Measurements from ENCODE around the gene EHMT1. TPM values are rescaled to one million over a fixed set of nuclear protein-coding genes. Genes with fewer than 3 reads are reported as not detected.

EHMT1 gene
- total and polyA plus RNA-seq, 8 donors: 29.9 to 51.1 (median 32.6) TPM

DNA sequence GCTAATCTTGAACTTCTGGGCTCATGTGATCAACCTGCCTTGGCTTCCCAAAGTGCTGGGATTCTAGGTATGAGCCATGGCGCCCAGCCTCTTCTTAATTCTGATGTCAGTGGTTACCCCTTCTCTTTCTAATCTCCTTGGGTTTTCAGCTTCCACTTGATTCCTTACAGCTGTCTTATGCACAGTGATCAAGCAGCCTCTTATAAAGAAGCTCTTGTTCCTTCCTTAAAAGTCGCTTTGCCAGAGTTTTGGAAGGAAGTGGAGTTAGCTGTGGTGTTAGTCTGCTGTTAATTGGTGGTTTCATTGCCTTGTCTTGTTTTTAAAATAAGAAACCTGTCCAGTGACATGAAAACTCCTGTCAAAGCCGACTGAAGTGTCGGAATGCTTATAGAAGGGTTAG lies 130.7 kb downstream of the EHMT1 start:
- Histone ChIP-seq H3K27me3 (no peaks in the 10 kb centered on the region), H3K36me3 (peaks cover 0 to 19% (median 5%) of the 10 kb centered on the region in 3 donors), H3K4me1 (no peaks in the 10 kb centered on the region), H3K27ac (no peak overlapping the region), H3K9me3 (no peaks in the 10 kb centered on the region), H3K4me3 (no peak overlapping the region)
- TF ChIP-seq, protein P1, sequence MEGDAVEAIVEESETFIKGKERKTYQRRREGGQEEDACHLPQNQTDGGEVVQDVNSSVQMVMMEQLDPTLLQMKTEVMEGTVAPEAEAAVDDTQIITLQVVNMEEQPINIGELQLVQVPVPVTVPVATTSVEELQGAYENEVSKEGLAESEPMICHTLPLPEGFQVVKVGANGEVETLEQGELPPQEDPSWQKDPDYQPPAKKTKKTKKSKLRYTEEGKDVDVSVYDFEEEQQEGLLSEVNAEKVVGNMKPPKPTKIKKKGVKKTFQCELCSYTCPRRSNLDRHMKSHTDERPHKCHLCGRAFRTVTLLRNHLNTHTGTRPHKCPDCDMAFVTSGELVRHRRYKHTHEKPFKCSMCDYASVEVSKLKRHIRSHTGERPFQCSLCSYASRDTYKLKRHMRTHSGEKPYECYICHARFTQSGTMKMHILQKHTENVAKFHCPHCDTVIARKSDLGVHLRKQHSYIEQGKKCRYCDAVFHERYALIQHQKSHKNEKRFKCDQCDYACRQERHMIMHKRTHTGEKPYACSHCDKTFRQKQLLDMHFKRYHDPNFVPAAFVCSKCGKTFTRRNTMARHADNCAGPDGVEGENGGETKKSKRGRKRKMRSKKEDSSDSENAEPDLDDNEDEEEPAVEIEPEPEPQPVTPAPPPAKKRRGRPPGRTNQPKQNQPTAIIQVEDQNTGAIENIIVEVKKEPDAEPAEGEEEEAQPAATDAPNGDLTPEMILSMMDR (IDR thresholded peaks at IDR 0.05): no peak
- intact Hi-C loops (cut with DNase I): no loop called here
- no peak for FAIRE-seq
- no peak for ATAC-seq
- DNase-seq: no peak
- WGBS, 2 donors: 83 to 90% methylated on average over 4 of the region's 4 CpGs

DNA sequence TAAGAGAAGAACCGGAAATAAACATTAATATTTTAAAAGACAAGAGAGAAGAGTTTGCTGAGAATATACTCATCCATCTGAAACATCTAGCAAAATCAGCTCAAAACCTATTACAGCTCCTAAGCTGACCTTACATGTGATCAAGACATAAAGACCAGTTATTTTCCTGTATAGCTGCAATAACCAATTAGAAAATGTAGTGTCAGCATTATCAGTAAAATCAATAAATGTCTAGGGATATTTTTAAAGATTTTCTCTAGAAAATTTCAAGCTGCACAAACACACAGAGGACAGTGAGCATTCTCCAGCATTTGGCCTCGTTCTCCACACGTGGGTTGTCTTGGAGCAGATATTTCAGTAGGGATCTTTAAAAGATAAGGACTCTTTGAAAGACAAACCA lies 131.2 kb downstream of the EHMT1 start:
- Histone ChIP-seq H3K36me3 (peaks cover 0 to 21% (median 3%) of the 10 kb centered on the region in 3 donors), H3K9me3 (no peaks in the 10 kb centered on the region), H3K4me1 (no peaks in the 10 kb centered on the region), H3K27ac (no peak overlapping the region), H3K27me3 (no peaks in the 10 kb centered on the region), H3K4me3 (no peak overlapping the region)
- TF ChIP-seq, protein P1 (IDR thresholded peaks at IDR 0.05): no peak
- DNase-seq (no peak), ATAC-seq (no peak), FAIRE-seq (no peak)
- 58 to 60% methylated on average over 3 of the region's 3 CpGs for WGBS, 2 donors
- intact Hi-C loops (cut with DNase I): no loop called here

DNA sequence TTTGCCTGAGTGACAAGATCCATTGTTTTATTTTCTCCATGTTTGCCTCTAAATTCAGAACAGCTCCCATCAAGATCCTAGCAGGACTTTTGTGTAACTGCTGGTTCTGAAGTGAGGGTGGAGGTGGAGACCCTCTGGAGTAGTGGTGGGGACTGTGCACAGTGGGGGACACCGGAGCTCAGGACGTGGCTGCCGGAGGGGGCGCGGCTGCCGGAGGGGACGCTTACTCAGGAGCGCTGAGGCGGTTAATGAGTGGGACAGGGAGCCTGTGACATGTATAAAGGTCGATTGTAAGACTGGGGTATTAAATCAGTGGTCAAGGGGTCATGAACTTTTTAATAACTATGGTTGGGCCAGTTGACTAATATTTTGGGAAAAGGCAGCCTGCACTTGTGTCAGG lies 131.8 kb downstream of the EHMT1 start:
- no peak for FAIRE-seq
- Histone ChIP-seq H3K36me3 (peaks cover 0 to 21% (median 1%) of the 10 kb centered on the region in 3 donors), H3K9me3 (no peaks in the 10 kb centered on the region), H3K27ac (no peak overlapping the region), H3K27me3 (no peaks in the 10 kb centered on the region), H3K4me1 (no peaks in the 10 kb centered on the region), H3K4me3 (no peak overlapping the region)
- no peak for ATAC-seq
- DNase-seq: no peak
- TF ChIP-seq, protein P1 (IDR thresholded peaks at IDR 0.05): no peak
- 87 to 94% methylated on average over 10 of the region's 10 CpGs for WGBS, 2 donors
- intact Hi-C loops (cut with DNase I): no loop called here

DNA sequence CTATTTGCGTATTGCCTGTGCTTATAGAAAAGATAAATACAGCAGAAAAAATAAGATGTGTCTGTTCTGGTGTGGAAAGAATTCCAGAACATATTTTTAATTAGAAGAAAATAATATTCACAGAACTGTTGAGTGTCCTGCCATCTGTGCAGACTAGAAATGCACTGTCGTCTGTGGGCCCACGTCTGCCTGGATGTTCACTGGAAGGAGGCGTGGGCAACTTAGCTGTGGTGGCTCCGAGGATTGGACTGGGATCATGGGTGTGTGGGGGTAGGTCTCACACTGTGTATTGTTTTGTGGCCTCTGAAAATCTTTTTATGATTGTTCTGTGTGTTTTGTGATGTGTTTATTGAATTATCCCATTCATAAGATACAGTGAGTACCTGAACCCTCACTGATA lies 132.8 kb downstream of the EHMT1 start:
- no peaks in the 10 kb centered on the region for H3K27me3 ChIP-seq
- no peaks in the 10 kb centered on the region for H3K4me1 ChIP-seq
- intact Hi-C loops (cut with DNase I): no loop called here
- DNase-seq (no peak), ATAC-seq (no peak), FAIRE-seq (no peak)
- WGBS, 2 donors: 91 to 95% methylated on average over 5 of the region's 5 CpGs
- no peak overlapping the region for H3K4me3 ChIP-seq
- TF ChIP-seq, protein P1 (IDR thresholded peaks at IDR 0.05): no peak
- no peaks in the 10 kb centered on the region for H3K9me3 ChIP-seq
- no peak overlapping the region for H3K27ac ChIP-seq
- H3K36me3 ChIP-seq: peaks cover 0 to 13% (median 0%) of the 10 kb centered on the region in 3 donors

DNA sequence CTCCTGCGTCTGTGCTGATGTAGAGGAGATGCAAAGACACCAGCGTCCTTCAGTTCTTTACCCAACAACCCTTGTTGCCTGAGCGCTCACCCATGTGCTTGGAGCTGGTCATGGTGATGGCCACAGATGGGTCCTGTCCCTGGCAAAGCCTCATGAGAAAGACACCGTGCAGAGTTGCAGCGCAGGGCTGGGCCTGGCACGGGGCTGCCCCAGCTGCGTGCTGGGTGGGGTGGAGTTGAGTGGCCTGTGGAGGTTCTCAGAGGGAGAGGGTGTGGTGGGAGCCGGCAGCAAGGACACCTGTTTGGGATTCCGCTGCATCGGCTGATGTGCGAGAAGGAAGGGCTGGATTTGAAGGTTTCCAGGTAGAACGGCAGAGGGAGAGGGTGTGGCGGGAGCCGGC lies 133.6 kb downstream of the EHMT1 start:
- H3K27ac ChIP-seq: no peak overlapping the region
- peaks cover 0 to 11% (median 0%) of the 10 kb centered on the region in 3 donors for H3K36me3 ChIP-seq
- H3K27me3 ChIP-seq: no peaks in the 10 kb centered on the region
- H3K4me1 ChIP-seq: no peaks in the 10 kb centered on the region
- no peak overlapping the region for H3K4me3 ChIP-seq
- 87 to 94% methylated on average over 13 to 14 of the region's 14 CpGs for WGBS, 2 donors
- no peaks in the 10 kb centered on the region for H3K9me3 ChIP-seq
- TF ChIP-seq, protein P1 (IDR thresholded peaks at IDR 0.05): no peak
- intact Hi-C loops (cut with DNase I): no loop called here
- ATAC-seq (no peak), FAIRE-seq (no peak), DNase-seq (no peak)
